Hepatocyte (in vitro differentiated cells): ENCODE measurements around the gene TROAP.

Experiments
- CTCF ChIP-seq: fragments of 200-600 bp; sonication (generic); IDR thresholded peaks from 2 replicates; pipeline ENCODE4 v1.5.1; 2016; ENCODE audit warnings: antibody characterized with exemption, mild to moderate bottlenecking; ENCODE audit not compliant: poor library complexity
- EZH2 ChIP-seq: fragments of 200-600 bp; sonication (generic); IDR thresholded peaks from 2 replicates; pipeline ENCODE4 v1.6.1; 2016; ENCODE audit warnings: antibody characterized with exemption, mild to moderate bottlenecking, borderline replicate concordance

GRCh38 chr12:49283541-49284429, 39.3 kb upstream of the TROAP start:
- TF ChIP-seq CTCF, result no peak
- TF ChIP-seq EZH2, result no peak
